Ovary (tissue), 3 donors: ENCODE results near the gene UFSP1.

ENCODE experiments used
- CTCF ChIP-seq, 3 donors: fragments of 450-650 bp in 2 of 3; fragments of 200-600 bp in 1 of 3; IDR thresholded peaks; one replicate each; pipeline versions ENCODE4 v1.5.1 to v1.8.0; 2016 to 2022; ENCODE audit warnings: antibody characterized with exemption in 3 of 3, mild to moderate bottlenecking in 1 of 3
- EP300 ChIP-seq: sonication (generic); formaldehyde crosslinking; IDR thresholded peaks from one replicate; pipeline ENCODE4 v1.6.1; 2017; ENCODE audit warnings: antibody characterized with exemption
- donor health status: DM: no; HTN: no; CAD: no.

GRCh38 chr7:100873599-100874299, 15.8 kb downstream of the UFSP1 start:
- TF ChIP-seq CTCF (IDR thresholded peaks at IDR 0.05) (no peak), EP300 (no peak)
